Measurements from ENCODE around the gene TMEM164. TPM values are rescaled to one million over a fixed set of nuclear protein-coding genes. Genes with fewer than 3 reads are reported as not detected.

TMEM164 gene
- total RNA-seq, 1 donor from 2014 or later, result 48.3 TPM

DNA sequence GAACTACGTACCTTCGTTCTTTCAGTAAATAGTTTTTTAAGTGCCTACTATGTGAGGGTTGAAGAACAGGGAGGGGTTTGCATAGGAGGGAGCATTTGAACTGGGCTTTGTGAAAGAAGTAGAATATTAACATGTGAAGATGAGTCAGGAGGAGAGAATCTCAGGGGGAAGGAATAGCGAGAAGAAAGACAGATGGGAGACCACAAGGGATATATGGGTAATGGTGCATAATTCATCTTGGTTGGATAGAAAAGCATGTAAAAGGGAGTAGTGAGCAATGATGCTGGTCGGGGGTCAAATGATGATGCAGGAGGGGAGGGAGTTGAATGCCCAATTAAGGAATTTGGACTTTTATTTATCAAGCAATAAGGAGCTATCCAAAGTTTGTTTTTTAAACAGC, 52.7 kb downstream of the TMEM164 start:
- H3K9me3 ChIP-seq (replicated peaks), result no peaks in the 10 kb centered on the region
- H3K4me3 ChIP-seq, result no peak overlapping the region
- no peaks in the 10 kb centered on the region for H3K27me3 ChIP-seq (ENCODE audit: low read depth)
- no peak for TF ChIP-seq CTCF (IDR thresholded peaks at IDR 0.05; ENCODE audit: borderline replicate concordance)
- no peaks in the 10 kb centered on the region for H3K4me1 ChIP-seq
- H3K36me3 ChIP-seq, result peaks cover 6% of the 10 kb centered on the region
- intact Hi-C loops (cut with micrococcal nuclease), result no loop called here
- no peak overlapping the region for H3K27ac ChIP-seq (replicated peaks)
- no peak for DNase-seq

DNA sequence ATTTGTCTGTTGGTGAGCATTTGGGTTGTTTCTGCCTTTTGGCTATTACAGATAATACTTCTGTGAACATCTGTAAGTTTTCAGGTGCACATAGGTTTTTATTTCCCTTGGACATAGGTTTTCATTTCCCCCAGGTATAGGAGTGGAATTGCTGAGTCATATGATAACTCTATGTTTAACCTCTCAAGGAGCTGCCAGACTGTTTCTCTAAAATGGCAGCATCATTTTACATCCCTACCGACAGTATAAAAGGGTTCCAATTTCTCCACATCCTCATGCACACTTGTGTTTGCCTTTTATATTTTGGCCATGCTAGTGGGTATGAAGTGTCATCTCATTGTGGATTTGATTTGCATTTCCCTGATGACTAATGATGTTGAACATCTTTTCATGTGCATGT, 53.5 kb downstream of the TMEM164 start:
- Histone ChIP-seq H3K9me3 (replicated peaks) (no peaks in the 10 kb centered on the region), H3K4me1 (peaks cover 4% of the 10 kb centered on the region), H3K27me3 (ENCODE audit: low read depth) (no peaks in the 10 kb centered on the region), H3K36me3 (peaks cover 6% of the 10 kb centered on the region), H3K4me3 (no peak overlapping the region), H3K27ac (replicated peaks) (peak overlapping the region; percentile 12)
- TF ChIP-seq CTCF (IDR thresholded peaks at IDR 0.05; ENCODE audit: borderline replicate concordance), result no peak
- intact Hi-C loops (cut with micrococcal nuclease), result no loop called here
- DNase-seq, result no peak

DNA sequence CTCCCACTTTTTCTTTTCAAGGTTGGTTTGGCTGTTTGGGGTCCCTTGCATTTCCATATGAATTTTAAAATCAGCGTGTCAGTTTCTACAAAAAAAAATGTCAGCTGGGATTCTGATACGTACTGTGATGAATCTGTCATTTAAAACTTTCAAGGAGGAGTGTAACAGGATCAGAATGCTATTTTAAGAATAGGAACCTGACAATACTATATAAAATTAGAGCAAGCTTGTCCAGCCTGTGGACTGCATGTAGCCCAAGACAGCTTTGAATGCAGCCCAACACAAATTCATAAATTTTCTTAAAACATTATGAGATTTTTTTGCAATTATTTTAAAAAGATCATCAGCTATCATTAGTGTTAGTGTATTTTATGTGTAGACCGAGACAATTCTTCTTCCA, 56.5 kb downstream of the TMEM164 start:
- TF ChIP-seq CTCF (IDR thresholded peaks at IDR 0.05; ENCODE audit: borderline replicate concordance), result no peak
- Histone ChIP-seq H3K9me3 (replicated peaks) (no peaks in the 10 kb centered on the region), H3K27me3 (ENCODE audit: low read depth) (no peaks in the 10 kb centered on the region), H3K27ac (replicated peaks) (peak overlapping the region; percentile 70), H3K36me3 (peaks cover 3% of the 10 kb centered on the region), H3K4me1 (peaks cover 11% of the 10 kb centered on the region), H3K4me3 (no peak overlapping the region)
- intact Hi-C loops (cut with micrococcal nuclease), result no loop called here
- no peak for DNase-seq

DNA sequence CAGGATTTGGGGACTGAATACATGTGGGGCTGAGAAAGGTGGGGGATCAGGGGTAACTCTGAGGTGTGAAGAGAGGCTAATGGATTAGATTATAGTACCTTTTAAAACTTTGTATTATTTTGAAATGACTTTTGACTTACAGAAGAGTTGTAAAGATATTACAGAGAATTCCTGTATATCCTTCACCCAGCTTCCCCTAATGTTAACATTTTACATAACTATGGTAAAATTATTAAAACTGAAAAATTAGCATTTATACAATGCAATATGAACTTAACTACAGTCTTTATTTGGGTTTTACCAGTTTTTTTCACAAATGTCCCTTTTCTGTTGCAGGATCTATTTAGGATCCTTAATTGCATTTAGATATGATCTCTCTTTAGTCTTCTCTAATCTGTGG, 57.4 kb downstream of the TMEM164 start:
- DNase-seq, result no peak
- intact Hi-C loops (cut with micrococcal nuclease), result no loop called here

DNA sequence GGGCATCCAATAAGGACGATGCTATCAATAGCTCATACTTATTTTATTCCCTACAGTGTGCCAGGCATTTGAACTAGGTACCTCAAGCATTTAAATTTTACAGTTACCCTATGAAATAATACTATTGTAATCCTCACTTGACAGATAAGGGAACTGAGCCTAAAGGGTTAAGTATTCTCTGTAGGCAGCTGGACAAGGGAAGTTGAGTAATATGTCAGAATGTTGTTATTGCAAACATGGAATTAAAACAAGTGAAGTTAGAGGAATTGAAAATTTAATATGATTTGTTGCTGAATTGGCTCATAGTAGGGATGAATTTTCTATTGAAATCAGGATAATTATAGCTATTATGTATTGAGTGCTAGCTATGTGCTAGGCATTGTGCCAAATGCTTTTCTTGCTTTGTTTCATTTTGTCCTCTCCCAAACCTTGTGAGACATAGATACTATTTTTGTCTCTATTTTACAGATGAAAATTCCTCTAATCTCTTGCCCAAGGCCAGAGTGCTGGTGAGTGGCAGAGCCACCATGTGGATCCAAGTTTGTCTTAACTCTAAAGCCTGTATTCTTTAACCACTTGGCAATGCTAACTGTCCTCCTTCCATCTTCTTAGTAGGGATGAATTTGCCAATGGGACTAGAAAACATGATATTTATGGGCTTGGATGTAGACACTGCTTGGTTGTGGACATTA, 58.1 kb downstream of the TMEM164 start:
- H3K4me1 ChIP-seq, result peaks cover 11% of the 10 kb centered on the region
- no peaks in the 10 kb centered on the region for H3K36me3 ChIP-seq
- H3K4me3 ChIP-seq, result no peak overlapping the region
- no peaks in the 10 kb centered on the region for H3K9me3 ChIP-seq (replicated peaks)
- H3K27me3 ChIP-seq (ENCODE audit: low read depth), result no peaks in the 10 kb centered on the region
- peak overlapping the region; percentile 70 for H3K27ac ChIP-seq (replicated peaks)
- no peak for TF ChIP-seq CTCF (IDR thresholded peaks at IDR 0.05; ENCODE audit: borderline replicate concordance)
- intact Hi-C loops (cut with micrococcal nuclease), result no loop called here
- DNase-seq, result no peak

More for the DNA sequence above, 57.4 kb downstream of the TMEM164 start:
- peak overlapping the region; percentile 70 for H3K27ac ChIP-seq (replicated peaks)
- H3K9me3 ChIP-seq (replicated peaks), result no peaks in the 10 kb centered on the region
- no peak overlapping the region for H3K4me3 ChIP-seq
- H3K4me1 ChIP-seq, result peaks cover 11% of the 10 kb centered on the region
- H3K27me3 ChIP-seq (ENCODE audit: low read depth), result no peaks in the 10 kb centered on the region
- no peaks in the 10 kb centered on the region for H3K36me3 ChIP-seq
- TF ChIP-seq CTCF (IDR thresholded peaks at IDR 0.05; ENCODE audit: borderline replicate concordance), result no peak

Data from left ventricle myocardium inferior (tissue), 1 donor.